Neural progenitor cell (in vitro differentiated cells): ENCODE data around the gene AMN1. TPM values are rescaled to one million over a fixed set of nuclear protein-coding genes. Genes with fewer than 3 reads are reported as not detected.

ENCODE experiments used
- DNase-seq: peaks from one replicate; pipeline ENCODE4 v3.0.0-alpha.2; 2016; ENCODE audit warnings: low spot score
- H2AFZ ChIP-seq: fragments of 200-600 bp; sonication (generic); replicated peaks from 2 replicates; pipeline ENCODE4 v1.6.1; 2016; ENCODE audit warnings: antibody characterized with exemption
- H3F3A ChIP-seq: fragments of 200-600 bp; sonication (generic); 2 replicates; pipeline ENCODE4 v1.6.1; 2016; ENCODE audit warnings: antibody characterized with exemption, low read depth
- H3K27ac ChIP-seq: fragments of 200-600 bp; sonication (generic); 2 replicates; pipeline ENCODE4 v1.5.1; 2016; ENCODE audit warnings: mild to moderate bottlenecking
- H3K27me3 ChIP-seq: fragments of 200-600 bp; sonication (generic); 2 replicates; pipeline ENCODE4 v1.6.1; 2016; ENCODE audit warnings: mild to moderate bottlenecking, moderate library complexity
- H3K36me3 ChIP-seq: fragments of 200-600 bp; sonication (generic); 2 replicates; pipeline ENCODE4 v1.5.1; 2016
- H3K4me1 ChIP-seq: fragments of 200-600 bp; sonication (generic); 2 replicates; pipeline ENCODE4 v1.6.1; 2016; ENCODE audit warnings: mixed run types
- H3K4me2 ChIP-seq: fragments of 200-600 bp; sonication (generic); 2 replicates; pipeline ENCODE4 v1.6.1; 2016
- H3K4me3 ChIP-seq: fragments of 200-600 bp; sonication (generic); 2 replicates; pipeline ENCODE4 v1.5.1; 2016
- H3K79me2 ChIP-seq: fragments of 200-600 bp; sonication (generic); 2 replicates; pipeline ENCODE4 v1.6.1; 2016; ENCODE audit warnings: low read depth
- H3K9ac ChIP-seq: fragments of 200-600 bp; sonication (generic); 2 replicates; pipeline ENCODE4 v1.6.1; 2016
- H3K9me3 ChIP-seq: fragments of 200-600 bp; sonication (generic); 2 replicates; pipeline ENCODE4 v1.5.1; 2016; ENCODE audit warnings: low read depth
- H4K20me1 ChIP-seq: fragments of 200-600 bp; sonication (generic); 2 replicates; pipeline ENCODE4 v1.6.1; 2016; ENCODE audit warnings: low read depth
- H3K27ac Mint-ChIP-seq: 3 replicates; pipeline ENCODE4 v1.8.0; 2021; ENCODE audit warnings: mixed read lengths
- H3K27me3 Mint-ChIP-seq: 2 replicates; pipeline ENCODE4 v1.8.0; 2022; ENCODE audit warnings: low read depth, mild to moderate bottlenecking, inconsistent platforms, moderate library complexity, mixed read lengths; ENCODE audit not compliant: insufficient read depth
- H3K36me3 Mint-ChIP-seq: 3 replicates; pipeline ENCODE4 v1.8.0; 2021; ENCODE audit warnings: mixed read lengths
- H3K4me1 Mint-ChIP-seq: 3 replicates; pipeline ENCODE4 v1.8.0; 2021; ENCODE audit warnings: mixed read lengths
- H3K4me3 Mint-ChIP-seq: 3 replicates; pipeline ENCODE4 v1.8.0; 2021; ENCODE audit warnings: mild to moderate bottlenecking, moderate library complexity, mixed read lengths
- H3K9me3 Mint-ChIP-seq: 3 replicates; pipeline ENCODE4 v1.8.0; 2020; ENCODE audit warnings: mixed read lengths
- EZH2 ChIP-seq: fragments of 200-600 bp; sonication (generic); IDR thresholded peaks from 2 replicates; pipeline ENCODE4 v1.6.1; 2017; ENCODE audit warnings: antibody characterized with exemption, mild to moderate bottlenecking, moderate library complexity
- EZH2phosphoT487 ChIP-seq: fragments of 200-600 bp; sonication (generic); IDR thresholded peaks from 2 replicates; pipeline ENCODE4 v1.6.1; 2017; ENCODE audit warnings: antibody characterized with exemption
- total RNA-seq: library from RNA; depleted of rRNA; stranded (reverse); fragments of >200 nt; gene quantifications from 2 replicates; pipeline ENCODE4 v1.2.3, GENCODE V29; 2015; ENCODE audit warnings: low replicate concordance
- TF ChIP-seq, protein P1 (sequence below): fragments of 200-600 bp; sonication (generic); IDR thresholded peaks from 2 replicates; pipeline ENCODE4 v1.5.1; 2017; ENCODE audit warnings: antibody characterized with exemption, mild to moderate bottlenecking

Gene AMN1
- total RNA-seq, 1 donor from 2014 or later, result 29.4 TPM

- H3F3A ChIP-seq, result no peaks in the 10 kb centered on the region
- Mint-ChIP-seq H3K9me3 (no peaks in the 10 kb centered on the region), H3K27ac (no peak overlapping the region), H3K4me1 (peaks cover 3% of the 10 kb centered on the region), H3K36me3 (no peaks in the 10 kb centered on the region), H3K4me3 (no peak overlapping the region), H3K27me3 (no peaks in the 10 kb centered on the region)
- H3K27me3 ChIP-seq, result no peaks in the 10 kb centered on the region
- H2AFZ ChIP-seq, result peak overlapping the region; percentile 50
- H3K4me2 ChIP-seq, result no peak overlapping the region
- no peaks in the 10 kb centered on the region for H3K79me2 ChIP-seq
- no peaks in the 10 kb centered on the region for H4K20me1 ChIP-seq
- no peak overlapping the region for H3K9ac ChIP-seq
- H3K4me1 ChIP-seq, result no peaks in the 10 kb centered on the region
- no peak overlapping the region for H3K27ac ChIP-seq
- no peaks in the 10 kb centered on the region for H3K9me3 ChIP-seq
- no peak for DNase-seq
- no peak overlapping the region for H3K4me3 ChIP-seq
- TF ChIP-seq, protein P1, sequence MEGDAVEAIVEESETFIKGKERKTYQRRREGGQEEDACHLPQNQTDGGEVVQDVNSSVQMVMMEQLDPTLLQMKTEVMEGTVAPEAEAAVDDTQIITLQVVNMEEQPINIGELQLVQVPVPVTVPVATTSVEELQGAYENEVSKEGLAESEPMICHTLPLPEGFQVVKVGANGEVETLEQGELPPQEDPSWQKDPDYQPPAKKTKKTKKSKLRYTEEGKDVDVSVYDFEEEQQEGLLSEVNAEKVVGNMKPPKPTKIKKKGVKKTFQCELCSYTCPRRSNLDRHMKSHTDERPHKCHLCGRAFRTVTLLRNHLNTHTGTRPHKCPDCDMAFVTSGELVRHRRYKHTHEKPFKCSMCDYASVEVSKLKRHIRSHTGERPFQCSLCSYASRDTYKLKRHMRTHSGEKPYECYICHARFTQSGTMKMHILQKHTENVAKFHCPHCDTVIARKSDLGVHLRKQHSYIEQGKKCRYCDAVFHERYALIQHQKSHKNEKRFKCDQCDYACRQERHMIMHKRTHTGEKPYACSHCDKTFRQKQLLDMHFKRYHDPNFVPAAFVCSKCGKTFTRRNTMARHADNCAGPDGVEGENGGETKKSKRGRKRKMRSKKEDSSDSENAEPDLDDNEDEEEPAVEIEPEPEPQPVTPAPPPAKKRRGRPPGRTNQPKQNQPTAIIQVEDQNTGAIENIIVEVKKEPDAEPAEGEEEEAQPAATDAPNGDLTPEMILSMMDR, result no peak
- TF ChIP-seq EZH2phosphoT487 (no peak), EZH2 (no peak)
- no peaks in the 10 kb centered on the region for H3K36me3 ChIP-seq
Observed at GRCh38 chr12:31651893-31652521, 76.8 kb downstream of the AMN1 start.

GRCh38 chr12:31650918-31651317, 77.9 kb downstream of the AMN1 start:
- Histone ChIP-seq H3K9ac (no peak overlapping the region), H3K36me3 (no peaks in the 10 kb centered on the region), H3K4me3 (no peak overlapping the region), H3K4me1 (no peaks in the 10 kb centered on the region), H3K9me3 (no peaks in the 10 kb centered on the region), H3K27me3 (no peaks in the 10 kb centered on the region), H3K4me2 (no peak overlapping the region), H3F3A (no peaks in the 10 kb centered on the region), H4K20me1 (no peaks in the 10 kb centered on the region), H3K27ac (no peak overlapping the region), H2AFZ (no peak overlapping the region), H3K79me2 (no peaks in the 10 kb centered on the region)
- Mint-ChIP-seq H3K36me3 (no peaks in the 10 kb centered on the region), H3K4me1 (peaks cover 8% of the 10 kb centered on the region), H3K27me3 (no peaks in the 10 kb centered on the region), H3K27ac (peak overlapping the region; percentile 59), H3K9me3 (no peaks in the 10 kb centered on the region), H3K4me3 (no peak overlapping the region)
- no peak for DNase-seq
- TF ChIP-seq, protein P1, result no peak
- TF ChIP-seq EZH2phosphoT487 (no peak), EZH2 (no peak)

- no peak overlapping the region for H3K27ac Mint-ChIP-seq
- DNase-seq, result no peak
- Histone ChIP-seq H3K79me2 (no peaks in the 10 kb centered on the region), H4K20me1 (no peaks in the 10 kb centered on the region), H3K4me1 (no peaks in the 10 kb centered on the region), H3K4me3 (no peak overlapping the region), H3K27me3 (no peaks in the 10 kb centered on the region), H3K9ac (no peak overlapping the region), H3K27ac (no peak overlapping the region), H3K9me3 (no peaks in the 10 kb centered on the region), H3F3A (no peaks in the 10 kb centered on the region), H2AFZ (no peak overlapping the region), H3K4me2 (no peak overlapping the region), H3K36me3 (no peaks in the 10 kb centered on the region)
- H3K27me3 Mint-ChIP-seq, result peaks cover 2% of the 10 kb centered on the region
- H3K36me3 Mint-ChIP-seq, result no peaks in the 10 kb centered on the region
- H3K4me3 Mint-ChIP-seq, result no peak overlapping the region
- TF ChIP-seq, protein P1, result no peak
- no peak for TF ChIP-seq EZH2phosphoT487
- no peak for TF ChIP-seq EZH2
- peaks cover 14% of the 10 kb centered on the region for H3K4me1 Mint-ChIP-seq
- no peaks in the 10 kb centered on the region for H3K9me3 Mint-ChIP-seq
Observed at GRCh38 chr12:31647086-31647491, 81.7 kb downstream of the AMN1 start.
